HUES48 (cell line): ENCODE results near the gene C6orf62.
A peak's percentile ranks its signal among the peaks of the same experiment; 100 is the strongest.
"Not testable (repeated sequence)": the region's sequence is repeated elsewhere in the genome, so short reads cannot be mapped to it uniquely, and the experiment has no call there.

Experiments
- H3K27ac ChIP-seq: one replicate; pipeline ENCODE4 v1.7.0; 2013; ENCODE audit warnings: low read depth, low read length, inconsistent platforms
- H3K27me3 ChIP-seq: 2 replicates; pipeline ENCODE4 v1.6.1; 2013; ENCODE audit warnings: mild to moderate bottlenecking, low read length; ENCODE audit not compliant: control insufficient read depth, insufficient read depth
- H3K36me3 ChIP-seq: 2 replicates; pipeline ENCODE4 v1.6.1; 2013; ENCODE audit warnings: low read length; ENCODE audit not compliant: control insufficient read depth, insufficient read depth
- H3K4me1 ChIP-seq: 2 replicates; pipeline ENCODE4 v1.6.1; 2013; ENCODE audit warnings: mild to moderate bottlenecking, low read length; ENCODE audit not compliant: control insufficient read depth, insufficient read depth
- H3K4me3 ChIP-seq: 2 replicates; pipeline ENCODE4 v1.5.1; 2013; ENCODE audit warnings: mild to moderate bottlenecking, low read depth, low read length
- H3K9ac ChIP-seq: 2 replicates; pipeline ENCODE4 v1.6.1; 2013; ENCODE audit warnings: mild to moderate bottlenecking, low read depth, low read length, moderate library complexity
- H3K9me3 ChIP-seq: 2 replicates; pipeline ENCODE4 v1.6.1; 2013; ENCODE audit warnings: low read length; ENCODE audit not compliant: control insufficient read depth, insufficient read depth

C6orf62 gene

DNA sequence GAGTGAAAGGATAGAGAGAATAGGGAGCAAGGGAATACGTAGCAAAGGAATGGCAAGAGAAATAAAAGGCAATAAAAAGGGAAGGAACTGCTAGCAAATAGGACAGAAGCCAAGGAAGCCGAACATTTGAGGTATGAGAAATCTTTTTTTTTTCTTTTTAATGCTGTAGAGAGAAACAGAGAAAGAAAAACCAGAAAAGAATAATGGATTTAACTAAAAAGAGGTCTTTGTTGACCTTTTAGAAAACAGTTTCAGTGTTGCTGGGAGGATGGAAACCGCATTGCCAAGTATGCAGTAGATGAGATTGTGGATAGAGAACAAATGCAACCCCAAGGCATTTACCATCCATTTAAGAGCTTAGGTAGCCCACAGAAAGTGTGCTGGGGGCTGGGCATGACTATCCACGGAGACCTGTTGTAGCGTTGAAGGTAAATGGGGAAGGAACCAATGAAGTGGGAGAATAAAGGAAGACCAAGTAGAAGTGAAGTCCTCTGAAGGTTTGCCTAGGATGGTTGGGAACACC is 23.3 kb upstream of the C6orf62 start:
- Histone ChIP-seq H3K27me3 (no peaks in the 10 kb centered on the region), H3K36me3 (no peaks in the 10 kb centered on the region), H3K9me3 (no peaks in the 10 kb centered on the region), H3K4me3 (no peak overlapping the region), H3K4me1 (no peaks in the 10 kb centered on the region), H3K27ac (no peak overlapping the region), H3K9ac (no peak overlapping the region)

DNA sequence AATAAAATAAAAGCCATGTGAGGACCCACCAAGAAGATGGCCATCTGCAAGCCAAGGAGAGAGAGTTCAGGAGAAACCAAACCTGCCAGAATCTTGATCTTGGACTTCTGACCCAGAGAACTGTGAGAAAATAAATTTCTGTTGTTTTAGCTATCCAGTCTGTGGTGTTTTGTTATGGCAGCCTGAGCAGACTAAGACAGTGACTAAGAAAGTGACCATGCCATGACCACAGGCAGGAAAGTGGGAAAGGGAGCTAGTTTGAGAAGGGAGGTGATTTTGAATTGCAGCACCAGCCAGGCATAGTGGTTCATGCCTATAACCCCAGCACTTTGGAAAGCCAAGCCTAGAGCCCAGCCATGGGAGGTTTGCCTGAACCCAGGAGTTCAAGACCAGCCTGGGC is 21.9 kb upstream of the C6orf62 start:
- H3K27ac ChIP-seq = no peak overlapping the region
- no peaks in the 10 kb centered on the region for H3K27me3 ChIP-seq
- no peaks in the 10 kb centered on the region for H3K36me3 ChIP-seq
- H3K9me3 ChIP-seq = no peaks in the 10 kb centered on the region
- H3K9ac ChIP-seq = no peak overlapping the region
- no peaks in the 10 kb centered on the region for H3K4me1 ChIP-seq
- H3K4me3 ChIP-seq = no peak overlapping the region

DNA sequence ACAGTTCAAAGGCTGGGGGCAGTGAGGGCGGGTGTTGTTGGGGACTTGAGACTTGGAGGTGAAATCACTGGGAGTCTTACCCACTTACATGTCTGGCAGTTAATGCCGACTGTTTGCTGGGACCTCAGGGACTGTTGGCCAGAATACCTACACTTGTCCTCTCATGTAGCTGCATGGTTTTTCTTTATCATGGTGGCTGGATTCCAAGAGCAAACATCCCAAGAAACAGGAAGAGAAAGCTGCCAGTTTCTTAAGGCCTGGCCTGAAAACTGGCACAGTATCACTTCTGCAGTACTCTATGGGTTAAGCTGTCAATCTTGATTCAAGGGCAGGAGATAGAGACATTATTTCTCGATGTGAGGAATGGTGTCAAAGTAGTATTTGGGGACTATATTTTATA is 19.8 kb upstream of the C6orf62 start:
- H3K9me3 ChIP-seq = no peaks in the 10 kb centered on the region
- no peaks in the 10 kb centered on the region for H3K4me1 ChIP-seq
- H3K27me3 ChIP-seq = no peaks in the 10 kb centered on the region
- no peak overlapping the region for H3K9ac ChIP-seq
- no peaks in the 10 kb centered on the region for H3K36me3 ChIP-seq
- no peak overlapping the region for H3K4me3 ChIP-seq
- H3K27ac ChIP-seq = no peak overlapping the region

DNA sequence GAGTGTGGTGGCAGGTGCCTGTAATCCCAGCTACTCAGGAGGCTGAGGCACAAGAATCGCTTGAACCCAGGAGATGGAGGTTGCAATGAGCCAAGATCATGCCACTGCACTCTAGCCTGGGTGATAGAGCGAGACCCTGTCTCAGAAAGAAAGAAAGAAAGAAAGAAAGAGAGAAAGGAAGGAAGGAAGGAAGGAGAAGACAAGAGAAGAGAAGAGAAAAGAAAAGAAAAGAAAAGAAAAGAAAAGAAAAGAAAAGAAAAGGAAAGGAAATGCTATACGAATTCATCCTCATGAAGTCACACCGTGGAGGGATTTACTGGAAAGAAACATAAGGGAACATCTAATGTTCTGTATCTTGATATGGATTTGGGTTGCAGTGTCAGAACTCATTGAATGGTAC is 15.8 kb upstream of the C6orf62 start:
- H3K36me3 ChIP-seq, H3K4me1 ChIP-seq, H3K9ac ChIP-seq, H3K27ac ChIP-seq, H3K4me3 ChIP-seq, H3K27me3 ChIP-seq: not testable (repeated sequence)
- H3K9me3 ChIP-seq = peaks cover 19% of the 10 kb centered on the region

DNA sequence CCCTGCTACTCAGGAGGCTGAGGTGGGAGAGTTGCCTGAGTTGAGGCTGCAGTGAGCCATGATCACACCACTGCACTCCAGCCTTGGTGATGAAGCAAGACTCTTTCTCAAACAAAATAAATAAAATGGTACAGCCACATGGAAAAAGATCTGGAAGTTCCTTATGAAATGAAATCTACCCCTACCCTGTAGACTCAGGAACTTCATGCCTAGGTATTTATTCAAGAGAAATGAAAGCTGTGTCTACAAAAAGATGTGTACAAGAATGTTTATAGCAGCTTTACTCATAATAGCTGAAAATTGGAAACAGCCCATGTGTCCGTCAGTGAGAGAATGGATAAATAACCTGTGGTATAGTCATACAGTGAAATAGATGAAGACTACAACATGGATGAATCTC is 15.2 kb upstream of the C6orf62 start:
- no peaks in the 10 kb centered on the region for H3K4me1 ChIP-seq
- H3K27ac ChIP-seq = no peak overlapping the region
- no peaks in the 10 kb centered on the region for H3K36me3 ChIP-seq
- H3K9me3 ChIP-seq = peaks cover 19% of the 10 kb centered on the region
- H3K9ac ChIP-seq = no peak overlapping the region
- H3K27me3 ChIP-seq = no peaks in the 10 kb centered on the region
- no peak overlapping the region for H3K4me3 ChIP-seq

DNA sequence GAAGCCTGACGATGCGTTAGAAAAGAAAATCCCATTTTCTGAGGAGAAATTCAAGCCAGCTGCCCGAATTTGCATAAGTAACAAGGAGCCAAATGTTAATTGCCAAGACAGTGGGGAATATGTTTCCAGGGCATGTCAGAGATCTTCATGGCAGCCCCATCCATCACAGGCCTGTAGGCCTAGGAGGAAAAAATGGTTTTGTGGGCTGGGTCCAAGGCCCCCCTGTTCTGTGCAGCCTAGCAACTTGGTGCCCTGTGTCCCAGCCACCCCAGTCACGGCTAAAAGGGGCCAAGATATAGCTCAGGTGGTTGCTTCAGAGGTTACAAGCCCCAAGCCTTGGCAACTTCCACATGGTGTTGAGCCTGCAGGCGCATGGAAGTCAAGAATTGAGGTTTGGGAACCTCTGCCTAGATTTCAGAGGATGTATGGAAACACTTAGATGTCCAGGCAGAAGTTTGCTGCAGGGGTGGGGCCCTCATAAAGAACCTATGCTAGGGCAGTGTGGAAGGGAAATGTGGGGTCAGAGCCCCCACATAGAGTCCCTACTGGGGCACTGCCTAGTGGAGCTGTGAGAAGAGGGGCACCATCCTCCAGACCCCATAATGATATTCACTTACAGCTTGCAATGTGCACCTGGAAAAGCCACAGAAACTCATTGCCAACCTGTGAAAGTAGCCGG is 12.6 kb upstream of the C6orf62 start:
- H3K36me3 ChIP-seq, H3K27ac ChIP-seq, H3K27me3 ChIP-seq, H3K9ac ChIP-seq, H3K4me3 ChIP-seq, H3K4me1 ChIP-seq: not testable (repeated sequence)
- H3K9me3 ChIP-seq = peaks cover 19% of the 10 kb centered on the region

DNA sequence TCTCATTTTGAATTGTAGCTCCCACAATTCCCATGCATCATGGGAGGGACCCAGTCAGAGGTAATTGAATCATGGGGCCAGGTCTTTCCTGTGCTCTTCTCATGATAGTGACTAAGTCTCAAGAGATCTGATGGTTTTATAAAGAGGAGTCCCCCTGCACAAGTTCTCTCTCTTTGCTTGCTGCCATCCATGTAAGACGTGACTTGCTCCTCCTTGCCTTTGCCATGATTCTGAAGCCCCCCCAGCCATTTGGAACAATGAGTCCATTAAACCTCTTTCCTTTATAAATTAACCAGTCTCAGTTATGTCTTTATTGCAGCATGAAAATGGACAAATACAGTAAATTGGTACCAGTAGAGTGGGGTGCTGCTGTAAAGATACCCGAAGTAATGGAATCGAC is 11.7 kb upstream of the C6orf62 start:
- H3K9ac ChIP-seq, H3K27me3 ChIP-seq, H3K4me3 ChIP-seq, H3K27ac ChIP-seq, H3K36me3 ChIP-seq: not testable (repeated sequence)
- peaks cover 19% of the 10 kb centered on the region for H3K9me3 ChIP-seq
- H3K4me1 ChIP-seq = peaks cover 11% of the 10 kb centered on the region

DNA sequence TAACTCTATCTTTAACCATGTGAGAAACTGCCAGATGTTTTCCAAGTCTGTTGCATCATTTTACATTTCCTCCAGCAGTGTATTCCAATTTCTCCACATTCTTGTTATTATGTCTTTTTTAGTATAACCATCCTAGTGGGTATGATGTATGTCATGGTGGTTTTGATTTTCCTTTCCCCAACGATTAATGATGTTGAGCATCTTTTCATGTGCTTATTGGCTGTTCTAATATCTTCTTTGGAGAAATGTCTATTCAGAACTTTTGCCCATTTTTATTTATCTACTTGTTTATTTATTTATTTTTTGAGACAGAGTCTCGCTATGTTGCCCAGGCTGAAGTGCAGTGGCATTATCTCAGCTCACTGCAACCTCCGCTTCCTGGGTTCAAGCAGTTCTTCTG is 4.3 kb upstream of the C6orf62 start:
- no peaks in the 10 kb centered on the region for H3K27me3 ChIP-seq
- H3K36me3 ChIP-seq = peaks cover 12% of the 10 kb centered on the region
- no peak overlapping the region for H3K9ac ChIP-seq
- H3K27ac ChIP-seq = no peak overlapping the region
- peaks cover 11% of the 10 kb centered on the region for H3K4me1 ChIP-seq
- no peaks in the 10 kb centered on the region for H3K9me3 ChIP-seq
- H3K4me3 ChIP-seq = no peak overlapping the region

DNA sequence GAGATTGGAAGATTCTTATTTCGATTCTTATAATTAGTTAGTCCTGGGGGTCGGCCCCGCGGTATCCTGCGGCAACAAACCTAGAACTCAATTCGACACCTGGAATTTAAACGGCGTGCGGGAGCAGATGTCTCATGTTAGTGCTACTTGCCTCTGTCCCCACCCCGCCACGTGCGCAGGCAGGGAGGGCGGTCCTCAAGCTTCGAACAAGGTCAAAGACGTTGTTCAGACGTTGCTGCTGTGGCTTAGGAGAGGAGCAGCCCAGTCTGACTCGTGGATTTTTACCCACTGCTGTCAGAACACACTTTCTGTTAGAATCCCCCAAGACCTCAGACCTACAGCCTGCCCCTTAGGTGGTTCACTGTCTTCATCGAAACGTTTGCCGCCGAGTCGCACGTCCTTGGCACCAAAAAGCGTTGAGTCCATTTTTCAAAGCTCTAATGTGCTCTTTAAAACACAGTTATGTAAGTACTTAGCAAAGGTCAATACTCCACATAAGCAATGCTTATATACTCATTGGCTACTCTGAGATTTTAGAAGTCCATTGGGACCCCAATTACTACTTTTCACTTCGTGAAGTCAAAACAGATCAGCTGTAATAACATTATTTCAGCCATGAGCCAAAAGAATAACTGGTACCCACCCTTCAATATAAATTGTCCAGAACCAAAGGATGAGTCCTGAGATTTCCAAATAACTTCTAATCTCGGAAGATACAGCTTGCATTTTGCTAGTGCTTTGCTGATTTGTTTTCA is 2.7 kb upstream of the C6orf62 start:
- Histone ChIP-seq H3K4me3 (peak overlapping the region; percentile 76), H3K9me3 (no peaks in the 10 kb centered on the region), H3K36me3 (peaks cover 28% of the 10 kb centered on the region), H3K9ac (peak overlapping the region; percentile 92), H3K4me1 (peaks cover 8% of the 10 kb centered on the region), H3K27ac (peak overlapping the region; percentile 98), H3K27me3 (no peaks in the 10 kb centered on the region)

DNA sequence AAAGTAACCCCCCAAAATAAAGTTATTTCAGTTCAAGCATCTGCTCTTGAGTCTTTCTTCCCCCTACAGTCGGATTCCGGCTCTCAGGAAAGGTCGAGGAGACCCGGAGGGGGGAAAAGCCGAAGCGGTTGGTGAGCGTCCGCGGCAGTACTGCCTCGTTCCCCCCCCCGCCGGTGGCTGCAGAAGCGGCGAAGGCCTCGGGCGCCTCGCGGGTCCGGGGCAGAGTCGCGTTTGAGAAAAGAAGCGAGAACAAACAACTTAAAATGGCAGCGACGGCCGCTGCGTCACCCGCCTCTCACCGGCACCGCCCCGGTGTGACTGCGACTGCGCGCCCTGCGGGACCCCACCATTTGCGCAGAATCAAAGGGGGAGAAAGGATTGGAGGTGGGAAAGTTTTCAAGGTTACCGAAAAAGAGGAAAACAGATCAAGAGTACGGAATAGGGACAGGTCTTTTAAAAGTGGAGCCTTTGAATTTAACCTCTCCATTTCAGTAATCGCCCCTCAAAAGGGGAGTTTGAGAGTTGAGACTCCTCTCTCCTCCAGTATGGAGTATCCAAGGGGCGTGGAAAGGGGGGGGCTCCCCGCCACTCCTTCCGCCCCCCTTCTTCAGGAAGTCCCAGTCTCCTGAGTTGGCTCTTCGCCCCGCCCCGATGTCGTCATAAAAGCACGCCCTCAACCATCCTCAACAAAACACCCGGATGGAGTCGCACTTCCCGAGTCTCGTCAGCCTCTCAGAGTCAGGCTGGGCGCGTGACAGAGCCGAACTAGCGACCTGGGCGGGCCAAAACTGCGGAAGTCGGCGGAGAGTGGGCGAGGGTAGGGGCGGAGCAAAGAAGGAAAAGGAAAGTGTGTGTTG is 1.9 kb upstream of the C6orf62 start:
- Histone ChIP-seq H3K36me3 (peaks cover 36% of the 10 kb centered on the region), H3K27ac (peak overlapping the region; percentile 98), H3K4me3 (peak overlapping the region; percentile 93), H3K27me3 (no peaks in the 10 kb centered on the region), H3K9ac (peak overlapping the region; percentile 98), H3K4me1 (peaks cover under 1% of the 10 kb centered on the region; the same call in 1 of the 2 replicates), H3K9me3 (no peaks in the 10 kb centered on the region)
